Neural progenitor cell (in vitro differentiated cells): Measurements from ENCODE around the gene PRDM16. TPM values are rescaled to one million over a fixed set of nuclear protein-coding genes. Genes with fewer than 3 reads are reported as not detected.

ENCODE experiments used
- DNase-seq: peaks from one replicate; pipeline ENCODE4 v3.0.0-alpha.2; 2016; ENCODE audit warnings: low spot score
- H2AFZ ChIP-seq: fragments of 200-600 bp; sonication (generic); replicated peaks from 2 replicates; pipeline ENCODE4 v1.6.1; 2016; ENCODE audit warnings: antibody characterized with exemption
- H3F3A ChIP-seq: fragments of 200-600 bp; sonication (generic); 2 replicates; pipeline ENCODE4 v1.6.1; 2016; ENCODE audit warnings: antibody characterized with exemption, low read depth
- H3K27ac ChIP-seq: fragments of 200-600 bp; sonication (generic); 2 replicates; pipeline ENCODE4 v1.5.1; 2016; ENCODE audit warnings: mild to moderate bottlenecking
- H3K27me3 ChIP-seq: fragments of 200-600 bp; sonication (generic); 2 replicates; pipeline ENCODE4 v1.6.1; 2016; ENCODE audit warnings: mild to moderate bottlenecking, moderate library complexity
- H3K36me3 ChIP-seq: fragments of 200-600 bp; sonication (generic); 2 replicates; pipeline ENCODE4 v1.5.1; 2016
- H3K4me1 ChIP-seq: fragments of 200-600 bp; sonication (generic); 2 replicates; pipeline ENCODE4 v1.6.1; 2016; ENCODE audit warnings: mixed run types
- H3K4me2 ChIP-seq: fragments of 200-600 bp; sonication (generic); 2 replicates; pipeline ENCODE4 v1.6.1; 2016
- H3K4me3 ChIP-seq: fragments of 200-600 bp; sonication (generic); 2 replicates; pipeline ENCODE4 v1.5.1; 2016
- H3K79me2 ChIP-seq: fragments of 200-600 bp; sonication (generic); 2 replicates; pipeline ENCODE4 v1.6.1; 2016; ENCODE audit warnings: low read depth
- H3K9ac ChIP-seq: fragments of 200-600 bp; sonication (generic); 2 replicates; pipeline ENCODE4 v1.6.1; 2016
- H3K9me3 ChIP-seq: fragments of 200-600 bp; sonication (generic); 2 replicates; pipeline ENCODE4 v1.5.1; 2016; ENCODE audit warnings: low read depth
- H4K20me1 ChIP-seq: fragments of 200-600 bp; sonication (generic); 2 replicates; pipeline ENCODE4 v1.6.1; 2016; ENCODE audit warnings: low read depth
- H3K27ac Mint-ChIP-seq: 3 replicates; pipeline ENCODE4 v1.8.0; 2021; ENCODE audit warnings: mixed read lengths
- H3K27me3 Mint-ChIP-seq: 2 replicates; pipeline ENCODE4 v1.8.0; 2022; ENCODE audit warnings: low read depth, mild to moderate bottlenecking, inconsistent platforms, moderate library complexity, mixed read lengths; ENCODE audit not compliant: insufficient read depth
- H3K36me3 Mint-ChIP-seq: 3 replicates; pipeline ENCODE4 v1.8.0; 2021; ENCODE audit warnings: mixed read lengths
- H3K4me1 Mint-ChIP-seq: 3 replicates; pipeline ENCODE4 v1.8.0; 2021; ENCODE audit warnings: mixed read lengths
- H3K4me3 Mint-ChIP-seq: 3 replicates; pipeline ENCODE4 v1.8.0; 2021; ENCODE audit warnings: mild to moderate bottlenecking, moderate library complexity, mixed read lengths
- H3K9me3 Mint-ChIP-seq: 3 replicates; pipeline ENCODE4 v1.8.0; 2020; ENCODE audit warnings: mixed read lengths
- CTCF ChIP-seq: fragments of 200-600 bp; sonication (generic); IDR thresholded peaks from 2 replicates; pipeline ENCODE4 v1.5.1; 2017; ENCODE audit warnings: antibody characterized with exemption, mild to moderate bottlenecking
- EZH2 ChIP-seq: fragments of 200-600 bp; sonication (generic); IDR thresholded peaks from 2 replicates; pipeline ENCODE4 v1.6.1; 2017; ENCODE audit warnings: antibody characterized with exemption, mild to moderate bottlenecking, moderate library complexity
- EZH2phosphoT487 ChIP-seq: fragments of 200-600 bp; sonication (generic); IDR thresholded peaks from 2 replicates; pipeline ENCODE4 v1.6.1; 2017; ENCODE audit warnings: antibody characterized with exemption
- total RNA-seq: library from RNA; depleted of rRNA; stranded (reverse); fragments of >200 nt; gene quantifications from 2 replicates; pipeline ENCODE4 v1.2.3, GENCODE V29; 2015; ENCODE audit warnings: low replicate concordance

The PRDM16 gene
- total RNA-seq, 1 donor from 2014 or later = 1.9 TPM

GRCh38 chr1:3295846-3296245 is 226.8 kb downstream of the PRDM16 start:
- Mint-ChIP-seq H3K9me3 (no peaks in the 10 kb centered on the region), H3K27ac (no peak overlapping the region), H3K4me3 (no peak overlapping the region), H3K36me3 (no peaks in the 10 kb centered on the region), H3K27me3 (peaks cover 7% of the 10 kb centered on the region), H3K4me1 (peaks cover 5% of the 10 kb centered on the region)
- Histone ChIP-seq H3K27ac (no peak overlapping the region), H3K4me1 (no peaks in the 10 kb centered on the region), H3K4me2 (no peak overlapping the region), H3K9ac (no peak overlapping the region), H3K4me3 (no peak overlapping the region), H3K9me3 (no peaks in the 10 kb centered on the region), H3K36me3 (no peaks in the 10 kb centered on the region), H3F3A (no peaks in the 10 kb centered on the region), H2AFZ (no peak overlapping the region), H3K79me2 (no peaks in the 10 kb centered on the region), H4K20me1 (no peaks in the 10 kb centered on the region), H3K27me3 (no peaks in the 10 kb centered on the region)
- DNase-seq = no peak
- TF ChIP-seq CTCF = no peak
- no peak for TF ChIP-seq EZH2
- TF ChIP-seq EZH2phosphoT487 = no peak

GRCh38 chr1:3296326-3296725 is 227.3 kb downstream of the PRDM16 start:
- no peaks in the 10 kb centered on the region for H3K79me2 ChIP-seq
- H2AFZ ChIP-seq = no peak overlapping the region
- Mint-ChIP-seq H3K27me3 (peaks cover 7% of the 10 kb centered on the region), H3K36me3 (no peaks in the 10 kb centered on the region), H3K4me3 (no peak overlapping the region), H3K27ac (peak overlapping the region; percentile 69), H3K4me1 (peaks cover 5% of the 10 kb centered on the region), H3K9me3 (no peaks in the 10 kb centered on the region)
- H3F3A ChIP-seq = no peaks in the 10 kb centered on the region
- no peak overlapping the region for H3K4me2 ChIP-seq
- H3K4me1 ChIP-seq = no peaks in the 10 kb centered on the region
- no peak overlapping the region for H3K27ac ChIP-seq
- TF ChIP-seq EZH2phosphoT487 (no peak), EZH2 (no peak), CTCF (no peak)
- no peak for DNase-seq
- no peaks in the 10 kb centered on the region for H3K9me3 ChIP-seq
- H3K36me3 ChIP-seq = no peaks in the 10 kb centered on the region
- H3K9ac ChIP-seq = no peak overlapping the region
- no peak overlapping the region for H3K4me3 ChIP-seq
- no peaks in the 10 kb centered on the region for H4K20me1 ChIP-seq
- H3K27me3 ChIP-seq = no peaks in the 10 kb centered on the region

DNA sequence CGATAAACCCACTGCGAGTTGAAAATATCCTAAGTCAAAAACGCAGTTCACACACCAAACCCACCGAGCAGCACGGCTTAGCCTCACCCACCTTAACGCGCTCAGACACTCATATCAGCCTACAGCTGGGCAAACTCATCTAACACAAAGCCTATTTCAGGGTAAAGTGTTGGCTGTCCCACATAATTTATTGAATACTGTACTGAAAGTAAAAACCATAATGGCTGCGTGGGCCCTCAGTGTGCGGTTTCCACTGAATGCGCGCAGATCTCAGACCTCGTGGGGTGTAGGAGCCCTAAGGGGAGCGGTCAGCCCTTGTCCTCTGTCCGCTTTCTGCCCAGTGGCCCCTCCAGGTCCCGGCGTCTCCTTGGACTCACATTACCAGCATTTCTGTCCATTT is 227.8 kb downstream of the PRDM16 start:
- peaks cover 1% of the 10 kb centered on the region for H3K9me3 Mint-ChIP-seq
- no peaks in the 10 kb centered on the region for H3K27me3 ChIP-seq
- DNase-seq = no peak
- H4K20me1 ChIP-seq = no peaks in the 10 kb centered on the region
- TF ChIP-seq EZH2phosphoT487 = no peak
- no peak for TF ChIP-seq CTCF
- no peak for TF ChIP-seq EZH2
- H3K4me3 Mint-ChIP-seq = no peak overlapping the region
- H3K4me3 ChIP-seq = no peak overlapping the region
- H3K36me3 Mint-ChIP-seq = no peaks in the 10 kb centered on the region
- H3K9ac ChIP-seq = no peak overlapping the region
- no peaks in the 10 kb centered on the region for H3K36me3 ChIP-seq
- no peaks in the 10 kb centered on the region for H3K9me3 ChIP-seq
- no peak overlapping the region for H3K27ac ChIP-seq
- H3K4me1 Mint-ChIP-seq = peaks cover 5% of the 10 kb centered on the region
- peaks cover 7% of the 10 kb centered on the region for H3K27me3 Mint-ChIP-seq
- H3F3A ChIP-seq = no peaks in the 10 kb centered on the region
- no peak overlapping the region for H3K4me2 ChIP-seq
- H2AFZ ChIP-seq = no peak overlapping the region
- H3K27ac Mint-ChIP-seq = peak overlapping the region; percentile 69
- H3K79me2 ChIP-seq = no peaks in the 10 kb centered on the region
- no peaks in the 10 kb centered on the region for H3K4me1 ChIP-seq
